Measurements from ENCODE around the gene SPPL2B. TPM values are rescaled to one million over a fixed set of nuclear protein-coding genes. Genes with fewer than 3 reads are reported as not detected.

Gene SPPL2B
- total RNA-seq, 1 experiment from 2014 or later: 73.7 TPM

DNA sequence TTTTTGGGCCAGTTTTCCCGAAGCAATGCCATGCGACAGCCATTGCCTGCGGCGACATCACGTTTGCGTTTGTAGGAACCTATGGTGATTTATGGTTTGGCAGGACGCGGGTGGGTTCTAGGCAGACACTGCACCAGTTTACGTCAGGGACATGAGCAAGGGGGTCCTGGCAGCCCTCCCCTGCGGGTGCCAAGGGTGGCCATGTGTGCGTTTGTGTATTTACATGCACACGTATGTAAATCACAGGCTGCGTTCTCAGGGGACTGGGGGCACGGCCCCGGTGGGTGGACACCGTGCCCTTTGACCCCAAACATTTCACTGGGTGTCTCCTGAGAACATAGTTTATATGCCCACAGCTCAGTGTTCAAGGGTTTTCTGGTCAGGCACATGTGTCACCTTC lies 22.2 kb downstream of the SPPL2B start:
- Histone ChIP-seq H2BK15ac (ENCODE audit: low read depth, low read length) (no peak overlapping the region), H4K91ac (ENCODE audit: insufficient read length, low read depth, low read length) (no peak overlapping the region), H3K23ac (ENCODE audit: insufficient read length, low read depth, low read length) (no peak overlapping the region), H2BK12ac (ENCODE audit: insufficient read length, low read depth, low read length) (no peak overlapping the region), H3K27me3 (ENCODE audit: insufficient read depth, low read length) (no peaks in the 10 kb centered on the region), H4K20me1 (ENCODE audit: control insufficient read depth, insufficient read depth, insufficient read length) (no peaks in the 10 kb centered on the region), H2BK5ac (ENCODE audit: insufficient read length, low read length) (no peak overlapping the region), H3K79me2 (ENCODE audit: insufficient read depth, low read length) (no peaks in the 10 kb centered on the region), H3K14ac (ENCODE audit: insufficient read depth, low read length) (no peak overlapping the region; the same call in 1 of the 2 replicates), H3K79me1 (ENCODE audit: insufficient read depth, low read depth, low read length, poor library complexity, severe bottlenecking) (no peaks in the 10 kb centered on the region), H2AFZ (ENCODE audit: low read length) (no peak overlapping the region), H3K4ac (ENCODE audit: low read depth, low read length) (no peak overlapping the region), H3K18ac (ENCODE audit: insufficient read length, low read depth, low read length) (no peak overlapping the region), H2BK20ac (ENCODE audit: low read depth, low read length, poor library complexity, severe bottlenecking) (no peak overlapping the region), H3K9ac (ENCODE audit: extremely low read depth, insufficient read length, low read length) (no peak overlapping the region), H4K8ac (replicated peaks; ENCODE audit: insufficient read length, low read depth, low read length) (no peak overlapping the region), H2AK5ac (ENCODE audit: insufficient read length, low read length) (no peak overlapping the region), H3K9me3 (ENCODE audit: control insufficient read depth, low read depth, low read length) (no peaks in the 10 kb centered on the region), H3K56ac (ENCODE audit: insufficient read length, low read depth, low read length) (no peak overlapping the region), H3K4me2 (ENCODE audit: insufficient read depth, insufficient read length, low read length) (no peak overlapping the region), H3T11ph (ENCODE audit: low read length) (no peak overlapping the region), H3K23me2 (ENCODE audit: insufficient read length, low read depth, low read length, poor library complexity, severe bottlenecking) (no peaks in the 10 kb centered on the region), H3K4me1 (ENCODE audit: insufficient read depth, low read length) (no peaks in the 10 kb centered on the region), H4K5ac (ENCODE audit: insufficient read length, low read depth, low read length) (no peak overlapping the region), H2BK120ac (ENCODE audit: low read depth, low read length, poor library complexity, severe bottlenecking) (no peak overlapping the region), H3K27ac (ENCODE audit: insufficient read length, low read depth, low read length) (no peak overlapping the region)
- peaks cover 3% of the 10 kb centered on the region in 2 experiments for H3K4me1 Mint-ChIP-seq
- H3K9me3 Mint-ChIP-seq: no peaks in the 10 kb centered on the region
- H3K36me3 Mint-ChIP-seq (ENCODE audit: insufficient read depth in 1 of 3, low read depth in 3 of 3): peaks cover 0 to 5% (median 3%) of the 10 kb centered on the region in 3 experiments; a peak in 4 of 7 replicates
- no peak for DNase-seq
- no peak overlapping the region for H3K27ac Mint-ChIP-seq
- TF ChIP-seq, protein P1, sequence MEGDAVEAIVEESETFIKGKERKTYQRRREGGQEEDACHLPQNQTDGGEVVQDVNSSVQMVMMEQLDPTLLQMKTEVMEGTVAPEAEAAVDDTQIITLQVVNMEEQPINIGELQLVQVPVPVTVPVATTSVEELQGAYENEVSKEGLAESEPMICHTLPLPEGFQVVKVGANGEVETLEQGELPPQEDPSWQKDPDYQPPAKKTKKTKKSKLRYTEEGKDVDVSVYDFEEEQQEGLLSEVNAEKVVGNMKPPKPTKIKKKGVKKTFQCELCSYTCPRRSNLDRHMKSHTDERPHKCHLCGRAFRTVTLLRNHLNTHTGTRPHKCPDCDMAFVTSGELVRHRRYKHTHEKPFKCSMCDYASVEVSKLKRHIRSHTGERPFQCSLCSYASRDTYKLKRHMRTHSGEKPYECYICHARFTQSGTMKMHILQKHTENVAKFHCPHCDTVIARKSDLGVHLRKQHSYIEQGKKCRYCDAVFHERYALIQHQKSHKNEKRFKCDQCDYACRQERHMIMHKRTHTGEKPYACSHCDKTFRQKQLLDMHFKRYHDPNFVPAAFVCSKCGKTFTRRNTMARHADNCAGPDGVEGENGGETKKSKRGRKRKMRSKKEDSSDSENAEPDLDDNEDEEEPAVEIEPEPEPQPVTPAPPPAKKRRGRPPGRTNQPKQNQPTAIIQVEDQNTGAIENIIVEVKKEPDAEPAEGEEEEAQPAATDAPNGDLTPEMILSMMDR (conservative IDR thresholded peaks at IDR 0.05): no peak
- WGBS (ENCODE audit: extremely low coverage, insufficient read length, low lambda C conversion rate): no CpG with 5 or more reads among the region's 16 CpGs
- no peaks in the 10 kb centered on the region for H3K27me3 Mint-ChIP-seq (ENCODE audit: low read depth)
- no peak overlapping the region for H3K4me3 Mint-ChIP-seq

Measured in H9 (cell line).